Keratinocyte (primary cell): ENCODE results near the gene OLFM2. TPM values are rescaled to one million over a fixed set of nuclear protein-coding genes. Genes with fewer than 3 reads are reported as not detected.

ENCODE experiments used
- DNase-seq: peaks from one replicate; pipeline ENCODE4 v3.0.0-alpha.2; 2011; ENCODE audit warnings: low read depth, missing footprints, low spot score
- FAIRE-seq: peaks from 2 replicates; lab custom pipeline; 2011; peaks lifted over from hg19 to GRCh38; lab: Jason Lieb, UNC
- H2AFZ ChIP-seq: 2 replicates; pipeline ENCODE4 v1.6.0; 2012; ENCODE audit warnings: low read length, control low read depth, inconsistent platforms; ENCODE audit not compliant: control insufficient read depth
- H3K27ac ChIP-seq: 2 replicates; pipeline ENCODE4 v1.5.1; 2011; ENCODE audit warnings: low read length; ENCODE audit not compliant: control insufficient read depth, insufficient read depth
- H3K27me3 ChIP-seq: 3 replicates; pipeline ENCODE4 v1.6.0; 2011; ENCODE audit warnings: low read length; ENCODE audit not compliant: control insufficient read depth, insufficient read depth; ENCODE audit errors: extremely low read depth
- H3K36me3 ChIP-seq, 2 experiments: 2 replicates in 1 of 2; 3 replicates in 1 of 2; pipeline ENCODE4 v1.5.1; 2011; ENCODE audit warnings: low read length in 2 of 2, mild to moderate bottlenecking in 1 of 2; ENCODE audit not compliant: control insufficient read depth in 2 of 2, insufficient read depth in 2 of 2; ENCODE audit errors: extremely low read depth in 1 of 2
- H3K4me1 ChIP-seq: 3 replicates; pipeline ENCODE4 v1.5.1; 2011; ENCODE audit warnings: low read length; ENCODE audit not compliant: control insufficient read depth, insufficient read depth; ENCODE audit errors: extremely low read depth
- H3K4me2 ChIP-seq: 3 replicates; pipeline ENCODE4 v1.6.0; 2011; ENCODE audit warnings: low read depth, low read length; ENCODE audit not compliant: control insufficient read depth, insufficient read depth; ENCODE audit errors: extremely low read depth
- H3K4me3 ChIP-seq, 3 experiments: fragments of 200-600 bp in 1 of 3; sonication (generic) in 1 of 3; 2 replicates in 2 of 3; 3 replicates in 1 of 3; pipeline ENCODE4 v1.5.1; 2011 to 2016; ENCODE audit warnings: low read length in 3 of 3, mild to moderate bottlenecking in 3 of 3, control low read depth in 2 of 3, inconsistent platforms in 1 of 3, low read depth in 1 of 3, mixed read lengths in 1 of 3, mixed run types in 1 of 3, moderate library complexity in 1 of 3; ENCODE audit not compliant: control insufficient read depth in 2 of 3, insufficient read depth in 2 of 3; ENCODE audit errors: extremely low read depth in 1 of 3
- H3K79me2 ChIP-seq: 2 replicates; pipeline ENCODE4 v1.6.0; 2012; ENCODE audit warnings: low read length; ENCODE audit not compliant: control insufficient read depth, insufficient read depth
- H3K9ac ChIP-seq: 3 replicates; pipeline ENCODE4 v1.6.0; 2011; ENCODE audit warnings: low read length; ENCODE audit not compliant: control insufficient read depth, insufficient read depth; ENCODE audit errors: extremely low read depth
- H3K9me1 ChIP-seq: 3 replicates; pipeline ENCODE4 v1.6.0; 2011; ENCODE audit warnings: low read length; ENCODE audit not compliant: control insufficient read depth, insufficient read depth; ENCODE audit errors: extremely low read depth
- H3K9me3 ChIP-seq: 2 replicates; pipeline ENCODE4 v1.5.1; 2012; ENCODE audit warnings: low read depth, low read length; ENCODE audit not compliant: control insufficient read depth
- H4K20me1 ChIP-seq: 3 replicates; pipeline ENCODE4 v1.6.0; 2011; ENCODE audit warnings: low read length; ENCODE audit not compliant: control insufficient read depth, insufficient read depth; ENCODE audit errors: extremely low read depth
- EZH2 ChIP-seq: IDR thresholded peaks from one replicate; pipeline ENCODE4 v1.6.1; 2012; ENCODE audit warnings: inconsistent platforms, mild to moderate bottlenecking, low read length, moderate library complexity
- dilution Hi-C: fragments of 300-500 bp; cut with MboI; formaldehyde crosslinking; loops from one replicate; pipeline ENCODE4 v1.7.0; 2020; ENCODE audit warnings: low sequenced_read_pairs; ENCODE audit not compliant: extremely low pct_ligation_motif_present
- polyA plus RNA-seq, 5 experiments: library from polyadenylated mRNA; depleted of rRNA in 3 of 5; stranded (reverse) in 3 of 5; stranded (forward) in 1 of 5; unstranded in 1 of 5; fragments of >200 nt; gene quantifications; 1 replicate in 1 of 5; 2 replicates in 3 of 5; 3 replicates in 1 of 5; pipeline versions ENCODE4 v1.2.1 to v1.2.3, GENCODE V29; 2011 to 2012; ENCODE audit warnings: missing spikeins in 2 of 5, low read depth in 1 of 5, low replicate concordance in 1 of 5
- TF ChIP-seq, protein P1 (sequence below), 3 experiments: IDR thresholded peaks in 1 of 3; conservative IDR thresholded peaks in 1 of 3; optimal IDR thresholded peaks in 1 of 3; 2 replicates in 2 of 3; 3 replicates in 1 of 3; pipeline versions ENCODE3 to v1.5.1; 2011; ENCODE audit warnings: low read length in 3 of 3, mild to moderate bottlenecking in 3 of 3, moderate library complexity in 2 of 3, control low read depth in 1 of 3, inconsistent platforms in 1 of 3; ENCODE audit not compliant: insufficient read depth in 2 of 3; ENCODE audit errors: extremely low read depth in 1 of 3

Gene OLFM2
- polyA plus RNA-seq, 1 donor (not counting 4 experiments of a cell fraction or from before 2014, with no cell fraction given) = 5.3 TPM

DNA sequence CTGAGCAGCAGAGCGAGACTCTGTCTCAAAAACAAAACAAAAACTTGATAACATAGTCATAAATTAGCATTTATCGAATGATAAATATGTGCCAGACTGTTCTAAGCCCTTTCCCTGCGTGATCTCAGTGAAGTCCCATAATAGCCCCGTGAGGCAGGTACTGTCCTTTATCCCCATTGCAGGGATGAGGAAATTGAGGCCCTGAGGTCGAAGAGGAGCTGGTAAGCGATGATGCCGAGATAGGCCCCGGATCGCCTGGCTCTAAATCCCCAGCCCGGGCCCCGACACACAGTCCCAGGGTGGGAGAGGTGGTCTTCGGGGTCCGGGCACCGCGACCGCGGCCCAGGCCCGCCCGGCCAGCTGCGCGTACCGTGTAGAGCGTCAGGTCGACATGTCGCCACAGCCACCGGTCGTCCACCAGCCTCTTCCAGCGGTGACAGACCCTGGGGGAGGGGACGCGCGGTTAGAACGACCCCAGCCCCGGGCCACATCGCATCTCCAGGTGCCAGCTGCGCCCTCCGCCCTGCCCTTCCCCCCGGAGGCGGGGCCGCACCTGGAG is 118.1 kb downstream of the OLFM2 start:
- H4K20me1 ChIP-seq = no peaks in the 10 kb centered on the region
- H3K9me1 ChIP-seq = no peaks in the 10 kb centered on the region
- peaks cover 36% of the 10 kb centered on the region for H3K79me2 ChIP-seq
- peak overlapping the region; percentile 95 for H3K9ac ChIP-seq
- no peaks in the 10 kb centered on the region for H3K27me3 ChIP-seq
- H3K4me1 ChIP-seq = peaks cover 15% of the 10 kb centered on the region
- DNase-seq = no peak
- no peak for TF ChIP-seq EZH2
- TF ChIP-seq, protein P1, sequence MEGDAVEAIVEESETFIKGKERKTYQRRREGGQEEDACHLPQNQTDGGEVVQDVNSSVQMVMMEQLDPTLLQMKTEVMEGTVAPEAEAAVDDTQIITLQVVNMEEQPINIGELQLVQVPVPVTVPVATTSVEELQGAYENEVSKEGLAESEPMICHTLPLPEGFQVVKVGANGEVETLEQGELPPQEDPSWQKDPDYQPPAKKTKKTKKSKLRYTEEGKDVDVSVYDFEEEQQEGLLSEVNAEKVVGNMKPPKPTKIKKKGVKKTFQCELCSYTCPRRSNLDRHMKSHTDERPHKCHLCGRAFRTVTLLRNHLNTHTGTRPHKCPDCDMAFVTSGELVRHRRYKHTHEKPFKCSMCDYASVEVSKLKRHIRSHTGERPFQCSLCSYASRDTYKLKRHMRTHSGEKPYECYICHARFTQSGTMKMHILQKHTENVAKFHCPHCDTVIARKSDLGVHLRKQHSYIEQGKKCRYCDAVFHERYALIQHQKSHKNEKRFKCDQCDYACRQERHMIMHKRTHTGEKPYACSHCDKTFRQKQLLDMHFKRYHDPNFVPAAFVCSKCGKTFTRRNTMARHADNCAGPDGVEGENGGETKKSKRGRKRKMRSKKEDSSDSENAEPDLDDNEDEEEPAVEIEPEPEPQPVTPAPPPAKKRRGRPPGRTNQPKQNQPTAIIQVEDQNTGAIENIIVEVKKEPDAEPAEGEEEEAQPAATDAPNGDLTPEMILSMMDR (optimal IDR thresholded peaks at IDR 0.05 in 1 of 3, IDR thresholded peaks at IDR 0.05 in 1 of 3, conservative IDR thresholded peaks at IDR 0.05 in 1 of 3; ENCODE audit: extremely low read depth in 1 of 3, insufficient read depth in 2 of 3, low read length in 3 of 3) = no peak
- no peak for FAIRE-seq
- H3K27ac ChIP-seq = peak overlapping the region; percentile 93
- H3K4me2 ChIP-seq = peak overlapping the region; percentile 95
- peak overlapping the region; percentile 94 for H2AFZ ChIP-seq
- dilution Hi-C loops = no loop called here
- H3K9me3 ChIP-seq = no peaks in the 10 kb centered on the region
- no peaks in the 10 kb centered on the region for H3K36me3 ChIP-seq
- H3K4me3 ChIP-seq = peak overlapping the region; percentile 83 to 98 (median 91)

DNA sequence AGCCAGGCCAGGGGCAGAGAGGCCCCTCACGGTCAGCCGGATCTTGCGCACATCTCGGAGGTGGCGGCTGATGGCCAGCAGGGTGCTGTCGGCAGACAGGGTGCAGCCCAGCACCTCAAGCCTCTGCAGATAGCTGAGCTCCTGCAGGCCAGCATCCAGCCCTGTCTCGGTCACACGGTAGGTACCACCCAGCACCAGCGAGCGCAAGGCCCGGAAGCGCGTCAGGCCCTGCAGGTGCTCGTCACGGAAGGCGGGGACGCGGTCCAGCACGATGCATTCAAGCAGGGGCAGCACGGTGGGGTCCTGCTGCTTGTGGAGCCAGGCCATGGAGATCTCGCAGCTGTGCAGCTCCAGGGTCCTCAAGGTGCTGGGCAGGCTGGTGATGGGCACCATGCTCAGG is 125.2 kb downstream of the OLFM2 start:
- H3K4me1 ChIP-seq = no peaks in the 10 kb centered on the region
- dilution Hi-C loops = no loop called here
- H3K4me2 ChIP-seq = no peak overlapping the region
- peaks cover 9% of the 10 kb centered on the region for H3K79me2 ChIP-seq
- H3K9me1 ChIP-seq = no peaks in the 10 kb centered on the region
- no peak overlapping the region for H3K9ac ChIP-seq
- peaks cover 18 to 21% of the 10 kb centered on the region in 2 experiments for H3K36me3 ChIP-seq
- no peaks in the 10 kb centered on the region for H4K20me1 ChIP-seq
- no peak overlapping the region for H2AFZ ChIP-seq
- H3K9me3 ChIP-seq = no peaks in the 10 kb centered on the region
- H3K27me3 ChIP-seq = no peaks in the 10 kb centered on the region
- FAIRE-seq (no peak), DNase-seq (no peak)
- no peak overlapping the region for H3K27ac ChIP-seq
- no peak overlapping the region for H3K4me3 ChIP-seq
- TF ChIP-seq, protein P1 (optimal IDR thresholded peaks at IDR 0.05 in 1 of 3, IDR thresholded peaks at IDR 0.05 in 1 of 3, conservative IDR thresholded peaks at IDR 0.05 in 1 of 3; ENCODE audit: extremely low read depth in 1 of 3, insufficient read depth in 2 of 3, low read length in 3 of 3) = no peak
- no peak for TF ChIP-seq EZH2
